H1 (cell line): ENCODE data around the gene L3MBTL3. TPM values are rescaled to one million over a fixed set of nuclear protein-coding genes. Genes with fewer than 3 reads are reported as not detected.

Experiments
- CTCF ChIA-PET: fragments of 300-600 bp; sonication (Branson Sonifier 250); formaldehyde crosslinking; loops from one replicate; lab custom pipeline; 2021; ENCODE audit not compliant: partially characterized antibody; lab: Charles Lee
- POLR2A ChIA-PET: fragments of 300-600 bp; sonication (Branson Sonifier 250); formaldehyde crosslinking; loops from one replicate; lab custom pipeline; 2021; ENCODE audit warnings: inconsistent platforms; ENCODE audit not compliant: partially characterized antibody; lab: Charles Lee
- DNase-seq, 2 experiments: peaks; one replicate each; pipeline versions ENCODE4 v3.0.0 to v3.0.0-alpha.2; 2010 to 2022; ENCODE audit warnings: low spot score in 2 of 2, low read depth in 1 of 2, mixed read lengths in 1 of 2
- FAIRE-seq: peaks from 2 replicates; lab custom pipeline; 2011; peaks lifted over from hg19 to GRCh38; lab: Jason Lieb, UNC
- H2AFZ ChIP-seq: 2 replicates; pipeline ENCODE4 v1.8.1; 2012; ENCODE audit warnings: low read length, inconsistent platforms
- H2AK5ac ChIP-seq: 2 replicates; pipeline ENCODE4 v1.6.1; 2013; ENCODE audit warnings: low read depth, low read length
- H2BK120ac ChIP-seq: replicated peaks from 2 replicates; pipeline ENCODE3; 2013; ENCODE audit warnings: low read depth, low read length, inconsistent platforms
- H2BK12ac ChIP-seq: 2 replicates; pipeline ENCODE4 v1.6.1; 2013; ENCODE audit warnings: low read depth, low read length
- H2BK15ac ChIP-seq: 2 replicates; pipeline ENCODE4 v1.6.1; 2013; ENCODE audit warnings: low read length
- H2BK20ac ChIP-seq: 2 replicates; pipeline ENCODE4 v1.6.1; 2013; ENCODE audit warnings: low read length
- H2BK5ac ChIP-seq: 2 replicates; pipeline ENCODE4 v1.6.1; 2013; ENCODE audit warnings: low read depth, low read length
- H3K14ac ChIP-seq: 2 replicates; pipeline ENCODE4 v1.6.1; 2013; ENCODE audit warnings: inconsistent platforms; ENCODE audit not compliant: insufficient read length
- H3K18ac ChIP-seq: 2 replicates; pipeline ENCODE4 v1.6.1; 2013; ENCODE audit warnings: low read length; ENCODE audit errors: extremely low read depth
- H3K23ac ChIP-seq: 2 replicates; pipeline ENCODE4 v1.6.1; 2013; ENCODE audit warnings: inconsistent platforms; ENCODE audit not compliant: insufficient read length
- H3K23me2 ChIP-seq: 2 replicates; pipeline ENCODE4 v1.6.1; 2013; ENCODE audit warnings: low read depth, low read length
- H3K27ac ChIP-seq: 2 replicates; pipeline ENCODE4 v1.6.1; 2011; ENCODE audit warnings: low read depth, low read length, inconsistent platforms
- H3K27me3 ChIP-seq, 4 experiments: replicated peaks in 1 of 4; 1 replicate in 1 of 4; 2 replicates in 3 of 4; pipeline versions ENCODE4 v1.6.1 to v1.8.1; 2011 to 2013; ENCODE audit warnings: low read length in 3 of 4, mild to moderate bottlenecking in 3 of 4, inconsistent platforms in 2 of 4, mixed read lengths in 2 of 4, moderate library complexity in 1 of 4; ENCODE audit not compliant: control insufficient read depth in 3 of 4, insufficient read depth in 3 of 4; ENCODE audit errors: extremely low read depth in 1 of 4
- H3K36me3 ChIP-seq, 4 experiments: 2 replicates each; pipeline versions ENCODE4 v1.6.1 to v1.8.1; 2011 to 2013; ENCODE audit warnings: mild to moderate bottlenecking in 4 of 4, low read length in 3 of 4, moderate library complexity in 2 of 4, control low read depth in 1 of 4, inconsistent platforms in 1 of 4; ENCODE audit not compliant: insufficient read depth in 4 of 4, control insufficient read depth in 2 of 4
- H3K4ac ChIP-seq: replicated peaks from 2 replicates; pipeline ENCODE3; 2013; ENCODE audit warnings: low read length, low read depth, mixed read lengths, inconsistent platforms; ENCODE audit not compliant: insufficient read length
- H3K4me1 ChIP-seq, 4 experiments: replicated peaks in 1 of 4; 1 replicate in 1 of 4; 2 replicates in 3 of 4; pipeline versions ENCODE4 v1.6.1 to v1.8.1; 2011 to 2013; ENCODE audit warnings: low read length in 3 of 4, inconsistent platforms in 2 of 4, mixed read lengths in 1 of 4; ENCODE audit not compliant: insufficient read depth in 4 of 4, control insufficient read depth in 3 of 4
- H3K4me2 ChIP-seq, 2 experiments: 2 replicates each; pipeline versions ENCODE4 v1.6.1 to v1.8.1; 2011 to 2013; ENCODE audit warnings: low read depth in 2 of 2, low read length in 2 of 2, control low read depth in 1 of 2, inconsistent platforms in 1 of 2, mild to moderate bottlenecking in 1 of 2; ENCODE audit not compliant: insufficient read depth in 1 of 2
- H3K4me3 ChIP-seq, 4 experiments: fragments of 200-600, 300-600 bp in 1 of 4; sonication (generic), shearing (Covaris generic), sonication (Bioruptor Twin) in 1 of 4; 2 replicates each; pipeline versions ENCODE4 v1.5.1 to v1.8.1; 2011 to 2016; ENCODE audit warnings: low read length in 4 of 4, low read depth in 3 of 4, control low read depth in 2 of 4, inconsistent platforms in 2 of 4, mild to moderate bottlenecking in 2 of 4, mixed read lengths in 1 of 4, moderate library complexity in 1 of 4; ENCODE audit not compliant: insufficient read depth in 2 of 4; ENCODE audit errors: extremely low read depth in 1 of 4
- H3K56ac ChIP-seq: replicated peaks from 2 replicates; pipeline ENCODE3; 2013; ENCODE audit warnings: low read depth, mild to moderate bottlenecking, mixed read lengths, low read length, inconsistent platforms; ENCODE audit not compliant: insufficient read length
- H3K79me1 ChIP-seq: 2 replicates; pipeline ENCODE4 v1.6.1; 2013; ENCODE audit warnings: low read depth, low read length, control low read depth
- H3K79me2 ChIP-seq, 2 experiments: 2 replicates each; pipeline versions ENCODE4 v1.6.1 to v1.8.1; 2012 to 2013; ENCODE audit warnings: low read length in 2 of 2, mild to moderate bottlenecking in 2 of 2, inconsistent platforms in 1 of 2; ENCODE audit not compliant: insufficient read depth in 2 of 2, control insufficient read depth in 1 of 2
- H3K9ac ChIP-seq, 4 experiments: replicated peaks in 1 of 4; 1 replicate in 1 of 4; 2 replicates in 3 of 4; pipeline versions ENCODE4 v1.6.1 to v1.8.1; 2011 to 2013; ENCODE audit warnings: low read depth in 3 of 4, low read length in 3 of 4, control low read depth in 2 of 4, mild to moderate bottlenecking in 2 of 4, moderate library complexity in 2 of 4, inconsistent platforms in 1 of 4; ENCODE audit errors: extremely low read depth in 1 of 4
- H3K9me3 ChIP-seq, 2 experiments: 2 replicates each; pipeline versions ENCODE4 v1.6.1 to v1.8.1; 2012 to 2013; ENCODE audit warnings: mild to moderate bottlenecking in 2 of 2, moderate library complexity in 2 of 2, control low read depth in 1 of 2, inconsistent platforms in 1 of 2, low read depth in 1 of 2, low read length in 1 of 2, mixed read lengths in 1 of 2; ENCODE audit not compliant: insufficient read depth in 2 of 2
- H4K20me1 ChIP-seq, 2 experiments: replicated peaks in 1 of 2; 2 replicates each; pipeline versions ENCODE3 to v1.8.1; 2011 to 2013; ENCODE audit warnings: inconsistent platforms in 2 of 2, low read length in 2 of 2, mild to moderate bottlenecking in 1 of 2; ENCODE audit not compliant: insufficient read depth in 2 of 2, control insufficient read depth in 1 of 2
- H4K5ac ChIP-seq: 2 replicates; pipeline ENCODE4 v1.6.1; 2013; ENCODE audit warnings: low read length, low read depth, mixed read lengths, inconsistent platforms; ENCODE audit not compliant: insufficient read length
- H4K8ac ChIP-seq: 2 replicates; pipeline ENCODE4 v1.8.0; 2013; ENCODE audit warnings: mild to moderate bottlenecking, moderate library complexity, low read length, inconsistent platforms; ENCODE audit not compliant: insufficient read depth; ENCODE audit errors: extremely low read depth
- H4K91ac ChIP-seq: replicated peaks from 2 replicates; pipeline ENCODE3; 2013; ENCODE audit warnings: low read length, mixed read lengths, inconsistent platforms; ENCODE audit not compliant: insufficient read length
- CHD2 ChIP-seq: IDR thresholded peaks from 2 replicates; pipeline ENCODE4 v1.6.1; 2012; ENCODE audit warnings: low read length, improper control_type of control experiment
- EZH2 ChIP-seq: fragments of 200-600 bp; sonication (generic); IDR thresholded peaks from 2 replicates; pipeline ENCODE4 v1.7.1; 2012; ENCODE audit warnings: low read depth, mild to moderate bottlenecking, moderate library complexity, low read length, inconsistent platforms; ENCODE audit not compliant: severe bottlenecking
- HDAC2 ChIP-seq, 2 experiments: fragments of 300-600 bp in 1 of 2; sonication (generic) in 1 of 2; IDR thresholded peaks; 2 replicates each; pipeline ENCODE4 v1.6.1; 2011 to 2012; ENCODE audit warnings: low read depth in 2 of 2, low read length in 2 of 2, mild to moderate bottlenecking in 2 of 2, moderate library complexity in 2 of 2, borderline replicate concordance in 1 of 2, inconsistent platforms in 1 of 2
- KDM4A ChIP-seq: IDR thresholded peaks from one replicate; pipeline ENCODE4 v1.7.1; 2012; ENCODE audit warnings: low read depth, mild to moderate bottlenecking, moderate library complexity, low read length, inconsistent platforms; ENCODE audit not compliant: severe bottlenecking
- PHF8 ChIP-seq: fragments of 200-600 bp; sonication (generic); conservative IDR thresholded peaks from 2 replicates; pipeline ENCODE4 v1.7.1; 2012; ENCODE audit warnings: low read depth, mild to moderate bottlenecking, inconsistent platforms, low read length, moderate library complexity
- RXRA ChIP-seq: IDR thresholded peaks from 2 replicates; pipeline ENCODE4 v1.6.1; 2011; ENCODE audit warnings: low read depth, mild to moderate bottlenecking, low read length, moderate library complexity; ENCODE audit not compliant: insufficient read depth
- TCF12 ChIP-seq: IDR thresholded peaks from 2 replicates; pipeline ENCODE4 v1.6.1; 2011; ENCODE audit warnings: low read depth, mild to moderate bottlenecking, low read length
- YY1 ChIP-seq: IDR thresholded peaks from 2 replicates; pipeline ENCODE4 v1.6.1; 2011; ENCODE audit warnings: low read depth, mild to moderate bottlenecking, low read length
- WGBS, 2 experiments: shearing (Covaris generic) in 1 of 2; methylation state at CpG; one replicate each; pipeline versions ENCODE4 v1.1.6 to v1.1.7; 2013 to 2015; ENCODE audit warnings: low lambda C conversion rate in 2 of 2, mixed read lengths in 2 of 2, inconsistent platforms in 1 of 2, low coverage in 1 of 2, missing lambda C conversion rate in 1 of 2; ENCODE audit not compliant: insufficient replicate concordance in 2 of 2, insufficient coverage in 1 of 2, insufficient read length in 1 of 2; ENCODE audit errors: extremely low coverage in 1 of 2, missing lambda C conversion rate in 1 of 2; 5-methylcytosine and 5-hydroxymethylcytosine counted together
- polyA plus RNA-seq, 7 experiments: library from polyadenylated mRNA; depleted of rRNA in 3 of 7; stranded (reverse) in 5 of 7; unstranded in 2 of 7; fragments of >200 nt in 5 of 7; fragments of 200-250 nt in 2 of 7; gene quantifications; 1 replicate in 5 of 7; 2 replicates in 1 of 7; 4 replicates in 1 of 7; pipeline versions ENCODE4 v1.2.1 to v1.2.3, GENCODE V29; 2011 to 2013; ENCODE audit warnings: missing spikeins in 2 of 7, mixed read lengths in 2 of 7
- total RNA-seq: library from RNA; stranded (reverse); fragmentation: NEBNext Ultra II Directional; extraction: Animal tissue kit (Norgen Biotek cat#: 25700); gene quantifications from 2 replicates; pipeline ENCODE4 v1.2.1, GENCODE V29; 2021
- TF ChIP-seq, protein P1 (sequence below): IDR thresholded peaks from 2 replicates; pipeline ENCODE4 v1.6.1; 2011; ENCODE audit warnings: low read depth, mild to moderate bottlenecking, low read length; ENCODE audit not compliant: insufficient read depth

Gene L3MBTL3
- total and polyA plus RNA-seq, 2 of the 8 experiments (the other 6 are each of a cell fraction or from before 2014, with no cell fraction given): 3.9 to 17.2 TPM

DNA sequence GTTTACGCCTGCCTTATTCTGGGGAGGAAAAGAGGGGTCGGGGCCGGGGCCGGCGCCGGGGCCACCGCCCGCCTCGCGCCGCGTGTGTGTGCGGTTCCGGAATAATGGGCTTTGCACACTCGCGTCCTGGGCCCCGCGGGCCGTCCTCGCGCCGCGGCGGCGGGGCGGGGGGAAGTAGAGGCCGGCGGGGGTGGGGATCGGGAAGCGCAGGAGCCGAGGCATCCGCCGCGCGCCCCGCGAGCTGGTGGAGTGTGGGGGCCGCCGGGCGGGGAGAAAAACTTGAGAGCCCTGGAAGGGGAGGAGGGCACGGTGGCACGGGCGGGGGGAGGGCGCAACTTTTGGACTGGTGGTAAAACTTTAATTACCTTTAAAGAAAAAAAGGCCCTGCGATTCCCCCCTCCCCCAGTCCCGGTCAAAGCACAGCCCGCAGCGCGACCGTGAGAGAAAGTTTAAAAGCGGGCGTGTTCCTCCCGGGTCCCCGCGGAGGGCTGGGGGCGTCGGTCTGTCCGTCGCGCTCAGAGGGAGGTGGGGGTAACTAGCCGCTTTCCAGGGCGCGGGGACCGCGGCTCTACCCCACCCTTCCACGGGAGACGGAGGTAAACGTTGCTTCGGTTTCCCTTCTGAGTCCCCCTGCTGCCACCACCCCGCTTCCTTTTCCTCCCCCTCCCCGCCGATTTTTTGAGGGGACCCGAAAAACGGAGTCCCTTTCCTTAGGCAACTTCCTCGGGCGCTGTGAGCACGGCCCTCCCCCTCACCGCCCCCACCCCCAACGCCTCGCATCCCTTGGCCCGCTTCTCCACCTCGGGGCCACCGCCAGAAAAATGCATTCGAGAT lies 1.9 kb downstream of the L3MBTL3 start:
- Histone ChIP-seq H3K27ac (no peak overlapping the region), H2BK20ac (no peak overlapping the region), H3K9me3 (no peaks in the 10 kb centered on the region), H3K27me3 (no peaks in the 10 kb centered on the region; a peak in 2 of 7 replicates), H3K36me3 (no peaks in the 10 kb centered on the region), H3K79me1 (no peaks in the 10 kb centered on the region), H3K56ac (no peak overlapping the region), H3K79me2 (no peaks in the 10 kb centered on the region), H4K20me1 (no peaks in the 10 kb centered on the region), H2BK120ac (no peak overlapping the region), H4K91ac (no peak overlapping the region), H2BK12ac (no peak overlapping the region), H3K4ac (no peak overlapping the region), H2BK5ac (no peak overlapping the region), H3K4me3 (peak overlapping the region; percentile 51 to 81 (median 62)), H3K23ac (no peak overlapping the region), H3K4me1 (peaks cover 0 to 7% (median 4%) of the 10 kb centered on the region in 4 experiments; a peak in 4 of 7 replicates), H4K5ac (no peak overlapping the region), H2BK15ac (no peak overlapping the region), H4K8ac (no peak overlapping the region; the same call in 1 of the 2 replicates), H3K23me2 (peaks cover 4% of the 10 kb centered on the region; the same call in 1 of the 2 replicates), H3K4me2 (peak overlapping the region; percentile 8 to 75), H3K14ac (no peak overlapping the region), H2AK5ac (no peak overlapping the region), H3K9ac (peak overlapping the region in 1 of 4 experiments; percentile 43; a peak in 2 of 7 replicates), H2AFZ (no peak overlapping the region), H3K18ac (no peak overlapping the region)
- WGBS, 2 experiments: 1% methylated on average over 18 of the region's 84 CpGs; no CpG with 5 or more reads in 1 of the 2 experiments
- ChIA-PET POLR2A (interaction anchor here (0.9 kb wide), 1 partner anchor 10 kb away, joined by 3 read pairs; no protein-coding TSS in a partner anchor), CTCF (interaction anchor here (1.0 to 2.2 kb wide), 8 partner anchors 20 to 423 kb away, joined by 3 to 14 read pairs (median 4); no protein-coding TSS in a partner anchor)
- DNase-seq: peak in 1 of 2 experiments; percentile 60
- TF ChIP-seq CHD2: no peak
- TF ChIP-seq PHF8: peak; percentile 22; the same call in 1 of the 2 replicates
- TF ChIP-seq KDM4A: peak; percentile 46
- no peak for TF ChIP-seq RXRA
- TF ChIP-seq, protein P1, sequence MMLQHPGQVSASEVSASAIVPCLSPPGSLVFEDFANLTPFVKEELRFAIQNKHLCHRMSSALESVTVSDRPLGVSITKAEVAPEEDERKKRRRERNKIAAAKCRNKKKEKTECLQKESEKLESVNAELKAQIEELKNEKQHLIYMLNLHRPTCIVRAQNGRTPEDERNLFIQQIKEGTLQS: no peak
- TF ChIP-seq EZH2: peak; percentile 35
- TF ChIP-seq HDAC2 (IDR thresholded peaks at IDR 0.05; ENCODE audit: borderline replicate concordance in 1 of 2, low read depth in 2 of 2, low read length in 2 of 2): 0 out of 4 replicates have a peak, but pooled peaks of 1 of the 2 experiments have one; percentile 18
- TF ChIP-seq TCF12: no peak
- no peak for TF ChIP-seq YY1
- no peak for FAIRE-seq
